GM12892 (cell line): Measurements from ENCODE around the gene SLC6A8.

ENCODE experiments used
- POLR2A ChIP-seq: IDR thresholded peaks from 2 replicates; pipeline ENCODE4 v1.6.1; 2011; ENCODE audit warnings: low read depth, low read length, control low read depth
- POLR2AphosphoS5 ChIP-seq: IDR thresholded peaks from 2 replicates; pipeline ENCODE4 v1.6.1; 2011; ENCODE audit warnings: low read depth, low read length, control low read depth
- TAF1 ChIP-seq: IDR thresholded peaks from 2 replicates; pipeline ENCODE4 v1.6.1; 2011; ENCODE audit warnings: low read depth, mild to moderate bottlenecking, control low read depth, low read length, borderline replicate concordance

GRCh38 chrX:153728951-153729631 lies 41.4 kb downstream of the SLC6A8 start:
- TF ChIP-seq POLR2A: no peak
- no peak for TF ChIP-seq POLR2AphosphoS5
- TF ChIP-seq TAF1: no peak
